ENCODE data around the gene ACVR1. TPM values are rescaled to one million over a fixed set of nuclear protein-coding genes. Genes with fewer than 3 reads are reported as not detected.

The ACVR1 gene
- total and polyA plus RNA-seq, 9 of the 15 experiments (the other 6 are each of a cell fraction or from before 2014, with no cell fraction given): 3.8 to 14.3 (median 6.9) TPM

DNA sequence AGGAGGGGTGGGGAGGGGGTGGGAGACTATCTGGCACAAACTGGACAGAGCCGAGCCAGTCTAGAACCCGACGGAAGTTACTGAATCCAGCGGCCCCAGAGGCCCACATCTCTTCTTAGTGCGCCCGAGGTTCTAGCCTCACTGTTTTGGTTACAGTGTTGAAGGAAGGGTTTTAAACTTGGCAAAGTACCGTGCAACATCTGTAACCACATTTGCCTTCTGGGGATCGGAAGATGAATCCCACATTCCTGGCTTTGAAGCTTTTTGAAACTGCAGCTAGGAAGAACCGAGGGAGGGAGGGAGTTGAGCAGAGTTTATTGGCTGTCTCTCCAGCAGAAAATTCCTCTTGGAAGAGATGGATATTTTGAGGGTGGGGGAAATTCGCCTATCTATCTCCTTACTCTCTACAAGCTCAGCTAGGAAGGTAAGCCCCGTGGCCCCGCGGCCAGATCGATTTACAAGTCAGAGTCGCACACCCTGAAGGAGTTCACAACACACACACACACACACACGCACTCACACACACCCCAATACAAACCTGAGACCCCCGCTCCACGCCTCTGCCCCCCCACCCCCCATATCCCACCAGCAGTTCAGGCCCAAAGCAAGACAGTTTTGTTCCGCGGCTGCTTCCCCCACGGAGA is 1.0 kb downstream of the ACVR1 start (continued):
- TF ChIP-seq, protein P1, sequence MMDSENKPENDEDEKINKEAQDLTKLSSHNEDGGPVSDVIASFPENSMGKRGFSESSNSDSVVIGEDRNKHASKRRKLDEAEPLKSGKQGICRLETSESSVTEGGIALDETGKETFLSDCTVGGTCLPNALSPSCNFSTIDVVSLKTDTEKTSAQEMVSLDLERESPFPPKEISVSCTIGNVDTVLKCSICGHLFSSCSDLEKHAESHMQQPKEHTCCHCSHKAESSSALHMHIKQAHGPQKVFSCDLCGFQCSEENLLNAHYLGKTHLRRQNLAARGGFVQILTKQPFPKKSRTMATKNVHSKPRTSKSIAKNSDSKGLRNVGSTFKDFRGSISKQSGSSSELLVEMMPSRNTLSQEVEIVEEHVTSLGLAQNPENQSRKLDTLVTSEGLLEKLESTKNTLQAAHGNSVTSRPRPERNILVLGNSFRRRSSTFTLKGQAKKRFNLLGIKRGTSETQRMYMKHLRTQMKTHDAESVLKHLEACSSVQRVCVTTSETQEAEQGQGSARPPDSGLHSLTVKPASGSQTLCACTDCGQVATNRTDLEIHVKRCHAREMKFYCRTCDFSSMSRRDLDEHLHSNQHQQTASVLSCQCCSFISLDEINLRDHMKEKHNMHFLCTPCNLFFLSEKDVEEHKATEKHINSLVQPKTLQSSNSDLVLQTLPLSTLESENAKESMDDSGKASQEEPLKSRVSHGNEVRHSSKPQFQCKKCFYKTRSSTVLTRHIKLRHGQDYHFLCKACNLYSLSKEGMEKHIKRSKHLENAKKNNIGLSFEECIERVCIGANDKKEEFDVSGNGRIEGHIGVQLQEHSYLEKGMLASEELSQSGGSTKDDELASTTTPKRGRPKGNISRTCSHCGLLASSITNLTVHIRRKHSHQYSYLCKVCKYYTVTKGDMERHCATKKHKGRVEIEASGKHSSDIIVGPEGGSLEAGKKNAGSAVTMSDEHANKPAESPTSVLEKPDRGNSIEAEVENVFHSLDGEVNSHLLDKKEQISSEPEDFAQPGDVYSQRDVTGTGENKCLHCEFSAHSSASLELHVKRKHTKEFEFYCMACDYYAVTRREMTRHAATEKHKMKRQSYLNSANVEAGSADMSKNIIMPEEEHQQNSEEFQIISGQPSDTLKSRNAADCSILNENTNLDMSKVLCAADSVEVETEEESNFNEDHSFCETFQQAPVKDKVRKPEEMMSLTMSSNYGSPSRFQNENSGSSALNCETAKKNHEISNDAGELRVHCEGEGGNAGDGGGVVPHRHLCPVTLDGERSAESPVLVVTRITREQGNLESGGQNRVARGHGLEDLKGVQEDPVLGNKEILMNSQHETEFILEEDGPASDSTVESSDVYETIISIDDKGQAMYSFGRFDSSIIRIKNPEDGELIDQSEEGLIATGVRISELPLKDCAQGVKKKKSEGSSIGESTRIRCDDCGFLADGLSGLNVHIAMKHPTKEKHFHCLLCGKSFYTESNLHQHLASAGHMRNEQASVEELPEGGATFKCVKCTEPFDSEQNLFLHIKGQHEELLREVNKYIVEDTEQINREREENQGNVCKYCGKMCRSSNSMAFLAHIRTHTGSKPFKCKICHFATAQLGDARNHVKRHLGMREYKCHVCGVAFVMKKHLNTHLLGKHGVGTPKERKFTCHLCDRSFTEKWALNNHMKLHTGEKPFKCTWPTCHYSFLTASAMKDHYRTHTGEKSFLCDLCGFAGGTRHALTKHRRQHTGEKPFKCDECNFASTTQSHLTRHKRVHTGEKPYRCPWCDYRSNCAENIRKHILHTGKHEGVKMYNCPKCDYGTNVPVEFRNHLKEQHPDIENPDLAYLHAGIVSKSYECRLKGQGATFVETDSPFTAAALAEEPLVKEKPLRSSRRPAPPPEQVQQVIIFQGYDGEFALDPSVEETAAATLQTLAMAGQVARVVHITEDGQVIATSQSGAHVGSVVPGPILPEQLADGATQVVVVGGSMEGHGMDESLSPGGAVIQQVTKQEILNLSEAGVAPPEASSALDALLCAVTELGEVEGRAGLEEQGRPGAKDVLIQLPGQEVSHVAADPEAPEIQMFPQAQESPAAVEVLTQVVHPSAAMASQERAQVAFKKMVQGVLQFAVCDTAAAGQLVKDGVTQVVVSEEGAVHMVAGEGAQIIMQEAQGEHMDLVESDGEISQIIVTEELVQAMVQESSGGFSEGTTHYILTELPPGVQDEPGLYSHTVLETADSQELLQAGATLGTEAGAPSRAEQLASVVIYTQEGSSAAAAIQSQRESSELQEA (IDR thresholded peaks at IDR 0.05; ENCODE audit: low read depth): no peak
- no peak for TF ChIP-seq HNRNPUL1 (IDR thresholded peaks at IDR 0.05; ENCODE audit: low read length)
- TF ChIP-seq ZFP91 (CRISPR knock-in tag; IDR thresholded peaks at IDR 0.05): no peak
- TF ChIP-seq U2AF1 (optimal IDR thresholded peaks at IDR 0.05; ENCODE audit: low read depth, low read length): no peak
- peak in 1 of 2 experiments; percentile 12; a peak in 1 of 4 replicates for TF ChIP-seq MAZ (CRISPR knock-in tag; conservative IDR thresholded peaks at IDR 0.05 in 1 of 2, IDR thresholded peaks at IDR 0.05 in 1 of 2)
- no peak for TF ChIP-seq TAF9B (IDR thresholded peaks at IDR 0.05; ENCODE audit: partially characterized antibody)
- TF ChIP-seq TCF3 (CRISPR knock-in tag; IDR thresholded peaks at IDR 0.05): 0 out of 2 replicates have a peak, but pooled peaks have one; percentile 22
- peak in 1 of 2 experiments; percentile 32; a peak in 1 of 4 replicates for TF ChIP-seq TRIM24 (IDR thresholded peaks at IDR 0.05)
- TF ChIP-seq CEBPZ (IDR thresholded peaks at IDR 0.05; ENCODE audit: borderline replicate concordance, low read depth, low read length): no peak
- TF ChIP-seq ZNF277 (CRISPR knock-in tag; IDR thresholded peaks at IDR 0.05; ENCODE audit: borderline replicate concordance): no peak
- no peak for TF ChIP-seq PTTG1 (tag; IDR thresholded peaks at IDR 0.05; ENCODE audit: low read depth)
- no peak for TF ChIP-seq SIRT6 (IDR thresholded peaks at IDR 0.05; ENCODE audit: low read depth, low read length)

All from K562 (cell line).